SK-N-SH treated with all-trans-retinoic acid at 6 μM for 48 hours (cell line): ENCODE data around the gene KATNIP.

ENCODE experiments used
- ATAC-seq: fragments of 200-7000 bp; cut with Tn5 transposase; 3 replicates; pipeline ENCODE4 v1.9.1; 2020; ENCODE audit warnings: mild to moderate bottlenecking, moderate library complexity
- BACH2 ChIP-seq: fragments of 250-450 bp; sonication (Bioruptor Pico); IDR thresholded peaks from 2 replicates; pipeline ENCODE4 v1.9.0; 2021; ENCODE audit warnings: mild to moderate bottlenecking, borderline replicate concordance
- CREB5 ChIP-seq: fragments of 250-450 bp; sonication (Bioruptor Pico); IDR thresholded peaks from 2 replicates; pipeline ENCODE4 v1.5.1; 2020; ENCODE audit warnings: low read depth, mild to moderate bottlenecking, moderate library complexity
- CSDC2 ChIP-seq: fragments of 250-450 bp; sonication (Bioruptor Pico); IDR thresholded peaks from 2 replicates; pipeline ENCODE4 v1.5.0; 2020; ENCODE audit warnings: mild to moderate bottlenecking, moderate library complexity
- CSRNP3 ChIP-seq: fragments of 250-450 bp; sonication (Bioruptor Pico); IDR thresholded peaks from 2 replicates; pipeline ENCODE4 v1.5.1; 2021; ENCODE audit warnings: mild to moderate bottlenecking, moderate library complexity
- GLIS3 ChIP-seq: fragments of 250-450 bp; sonication (Bioruptor Pico); IDR thresholded peaks from 2 replicates; pipeline ENCODE4 v1.5.0; 2020; ENCODE audit warnings: mild to moderate bottlenecking, moderate library complexity
- ISL1 ChIP-seq: fragments of 250-450 bp; sonication (Bioruptor Pico); IDR thresholded peaks from 2 replicates; pipeline ENCODE4 v2.1.2; 2022; ENCODE audit warnings: mild to moderate bottlenecking, moderate library complexity
- OSR1 ChIP-seq: fragments of 250-450 bp; sonication (Bioruptor Pico); IDR thresholded peaks from 2 replicates; pipeline ENCODE4 v1.8.0; 2022; ENCODE audit warnings: moderate library complexity, mild to moderate bottlenecking, inconsistent platforms
- PATZ1 ChIP-seq: fragments of 250-450 bp; sonication (Bioruptor Pico); IDR thresholded peaks from 2 replicates; pipeline ENCODE4 v1.8.0; 2020; ENCODE audit warnings: mild to moderate bottlenecking, moderate library complexity, borderline replicate concordance
- POU6F1 ChIP-seq: fragments of 250-450 bp; sonication (Bioruptor Pico); IDR thresholded peaks from 2 replicates; pipeline ENCODE4 v1.8.0; 2021; ENCODE audit warnings: low read depth, mild to moderate bottlenecking, moderate library complexity, borderline replicate concordance
- PPARA ChIP-seq: fragments of 250-450 bp; sonication (Bioruptor Pico); IDR thresholded peaks from 2 replicates; pipeline ENCODE4 v1.5.0; 2020; ENCODE audit warnings: mild to moderate bottlenecking, borderline replicate concordance
- RARB ChIP-seq: fragments of 250-450 bp; sonication (Bioruptor Pico); IDR thresholded peaks from 2 replicates; pipeline ENCODE4 v1.8.0; 2021; ENCODE audit warnings: mild to moderate bottlenecking, moderate library complexity
- SNAI2 ChIP-seq: fragments of 250-450 bp; sonication (Bioruptor Pico); IDR thresholded peaks from 2 replicates; pipeline ENCODE4 v1.5.0; 2020; ENCODE audit warnings: mild to moderate bottlenecking, moderate library complexity
- TCF4 ChIP-seq: fragments of 250-450 bp; sonication (Bioruptor Pico); IDR thresholded peaks from 2 replicates; pipeline ENCODE4 v1.8.0; 2021; ENCODE audit warnings: mild to moderate bottlenecking, moderate library complexity, borderline replicate concordance
- TOX ChIP-seq: fragments of 250-450 bp; sonication (Bioruptor Pico); IDR thresholded peaks from 2 replicates; pipeline ENCODE4 v1.8.0; 2021; ENCODE audit warnings: mild to moderate bottlenecking, moderate library complexity, borderline replicate concordance
- TSHZ2 ChIP-seq: fragments of 250-450 bp; sonication (Bioruptor Pico); IDR thresholded peaks from 2 replicates; pipeline ENCODE4 v1.5.0; 2020; ENCODE audit warnings: mild to moderate bottlenecking, moderate library complexity
- ZC3H10 ChIP-seq: fragments of 250-450 bp; sonication (Bioruptor Pico); IDR thresholded peaks from 2 replicates; pipeline ENCODE4 v1.5.1; 2021; ENCODE audit warnings: mild to moderate bottlenecking, moderate library complexity
- ZFP3 ChIP-seq: fragments of 250-450 bp; sonication (Bioruptor Pico); IDR thresholded peaks from 2 replicates; pipeline ENCODE4 v1.5.0; 2020; ENCODE audit warnings: mild to moderate bottlenecking, moderate library complexity
- ZFP30 ChIP-seq: fragments of 450-650 bp; formaldehyde crosslinking; IDR thresholded peaks from 2 replicates; pipeline ENCODE4 v1.5.0; 2022; ENCODE audit warnings: mild to moderate bottlenecking, moderate library complexity
- ZNF565 ChIP-seq: fragments of 450-650 bp; formaldehyde crosslinking; conservative IDR thresholded peaks from 2 replicates; pipeline ENCODE4 v1.5.0; 2020; ENCODE audit warnings: low read depth, mild to moderate bottlenecking, moderate library complexity
- ZNF70 ChIP-seq: fragments of 450-650 bp; formaldehyde crosslinking; IDR thresholded peaks from 2 replicates; pipeline ENCODE4 v1.5.0; 2020; ENCODE audit warnings: mild to moderate bottlenecking, moderate library complexity
- ZNF8 ChIP-seq: fragments of 450-650 bp; formaldehyde crosslinking; IDR thresholded peaks from 2 replicates; pipeline ENCODE4 v1.5.0; 2020; ENCODE audit warnings: mild to moderate bottlenecking, moderate library complexity

The KATNIP gene

GRCh38 chr16:27528294-27528693 is 21.6 kb upstream of the KATNIP start:
- TF ChIP-seq RARB (CRISPR knock-in tag) (no peak), PPARA (no peak), ZNF70 (CRISPR knock-in tag) (no peak), ZFP3 (CRISPR knock-in tag) (no peak), ZC3H10 (CRISPR knock-in tag) (no peak), PATZ1 (CRISPR knock-in tag) (no peak), CSRNP3 (CRISPR knock-in tag) (no peak), POU6F1 (CRISPR knock-in tag) (no peak), CSDC2 (no peak)
- TF ChIP-seq, all 23 proteins: peak for 0
- no peak for ATAC-seq

- ATAC-seq: no peak; the same call in 2 of the 3 replicates
- TF ChIP-seq SNAI2 (CRISPR knock-in tag): no peak
- TF ChIP-seq ZC3H10 (CRISPR knock-in tag): no peak
- TF ChIP-seq PATZ1 (CRISPR knock-in tag): no peak
- no peak for TF ChIP-seq ZNF8 (CRISPR knock-in tag)
- no peak for TF ChIP-seq BACH2 (CRISPR knock-in tag)
- no peak for TF ChIP-seq CREB5 (CRISPR knock-in tag)
- TF ChIP-seq ZNF70 (CRISPR knock-in tag): no peak
- TF ChIP-seq TSHZ2: no peak
- no peak for TF ChIP-seq OSR1
- TF ChIP-seq ZNF565: no peak
- no peak for TF ChIP-seq POU6F1 (CRISPR knock-in tag)
- no peak for TF ChIP-seq RARB (CRISPR knock-in tag)
- TF ChIP-seq, all 23 proteins: peak for 0
These were observed 20.0 kb upstream of the KATNIP start for GRCh38 chr16:27529962-27530361.

GRCh38 chr16:27531186-27531585 is 18.8 kb upstream of the KATNIP start:
- no peak for TF ChIP-seq ZNF8 (CRISPR knock-in tag)
- TF ChIP-seq RARB (CRISPR knock-in tag): no peak
- no peak for TF ChIP-seq GLIS3
- no peak for TF ChIP-seq TOX (CRISPR knock-in tag)
- TF ChIP-seq ISL1 (CRISPR knock-in tag): no peak
- TF ChIP-seq BACH2 (CRISPR knock-in tag): no peak
- TF ChIP-seq ZFP30 (CRISPR knock-in tag): no peak
- no peak for TF ChIP-seq ZNF70 (CRISPR knock-in tag)
- TF ChIP-seq OSR1: no peak
- no peak for TF ChIP-seq PPARA
- no peak for TF ChIP-seq ZFP3 (CRISPR knock-in tag)
- TF ChIP-seq TCF4 (CRISPR knock-in tag): no peak
- ATAC-seq: no peak
